H1 (cell line): Measurements from ENCODE around the gene FBXO7.

ENCODE experiments used
- BCL11A ChIP-seq, 2 experiments: IDR thresholded peaks; one replicate each; pipeline ENCODE4 v1.6.1; 2011; ENCODE audit warnings: low read depth in 2 of 2, low read length in 2 of 2, mild to moderate bottlenecking in 2 of 2
- CEBPB ChIP-seq: IDR thresholded peaks from 2 replicates; pipeline ENCODE4 v1.6.1; 2012; ENCODE audit warnings: low read depth, low read length
- EZH2 ChIP-seq: fragments of 200-600 bp; sonication (generic); IDR thresholded peaks from 2 replicates; pipeline ENCODE4 v1.7.1; 2012; ENCODE audit warnings: low read depth, mild to moderate bottlenecking, moderate library complexity, low read length, inconsistent platforms; ENCODE audit not compliant: severe bottlenecking
- JUN ChIP-seq: IDR thresholded peaks from 2 replicates; pipeline ENCODE4 v1.6.1; 2011; ENCODE audit warnings: low read depth, mild to moderate bottlenecking, improper control_type of control experiment, low read length
- MAFK ChIP-seq: IDR thresholded peaks from 2 replicates; pipeline ENCODE4 v1.6.1; 2012; ENCODE audit warnings: low read depth, mild to moderate bottlenecking, improper control_type of control experiment, low read length
- PHF8 ChIP-seq: fragments of 200-600 bp; sonication (generic); conservative IDR thresholded peaks from 2 replicates; pipeline ENCODE4 v1.7.1; 2012; ENCODE audit warnings: low read depth, mild to moderate bottlenecking, inconsistent platforms, low read length, moderate library complexity
- POLR2A ChIP-seq, 2 experiments: IDR thresholded peaks; 1 replicate in 1 of 2; 2 replicates in 1 of 2; pipeline ENCODE4 v1.6.1; 2011; ENCODE audit warnings: low read depth in 2 of 2, low read length in 2 of 2, mild to moderate bottlenecking in 2 of 2; ENCODE audit errors: control extremely low read depth in 1 of 2
- POLR2AphosphoS5 ChIP-seq: IDR thresholded peaks from 2 replicates; pipeline ENCODE4 v1.6.1; 2011; ENCODE audit warnings: low read depth, low read length
- RAD21 ChIP-seq, 2 experiments: IDR thresholded peaks in 1 of 2; conservative IDR thresholded peaks in 1 of 2; 2 replicates each; pipeline ENCODE4 v1.6.1; 2011; ENCODE audit warnings: low read depth in 2 of 2, low read length in 2 of 2, improper control_type of control experiment in 1 of 2, inconsistent platforms in 1 of 2, mild to moderate bottlenecking in 1 of 2, moderate library complexity in 1 of 2
- RFX5 ChIP-seq: IDR thresholded peaks from 2 replicates; pipeline ENCODE4 v1.6.1; 2011; ENCODE audit warnings: low read depth, low read length, improper control_type of control experiment, borderline replicate concordance
- RXRA ChIP-seq: IDR thresholded peaks from 2 replicates; pipeline ENCODE4 v1.6.1; 2011; ENCODE audit warnings: low read depth, mild to moderate bottlenecking, low read length, moderate library complexity; ENCODE audit not compliant: insufficient read depth
- TF ChIP-seq, protein P1 (sequence below), 3 experiments: IDR thresholded peaks; 1 replicate in 2 of 3; 2 replicates in 1 of 3; pipeline versions ENCODE4 v1.5.1 to v1.6.1; 2011; ENCODE audit warnings: low read length in 3 of 3, mild to moderate bottlenecking in 3 of 3, inconsistent platforms in 2 of 3, low read depth in 1 of 3, moderate library complexity in 1 of 3; ENCODE audit not compliant: insufficient read depth in 1 of 3; ENCODE audit errors: control extremely low read depth in 1 of 3
- TF ChIP-seq, protein P2 (sequence below): IDR thresholded peaks from 2 replicates; pipeline ENCODE4 v1.6.1; 2011; ENCODE audit warnings: low read depth, mild to moderate bottlenecking, low read length; ENCODE audit not compliant: insufficient read depth
- TF ChIP-seq, protein P3 (sequence below): IDR thresholded peaks from 2 replicates; pipeline ENCODE4 v1.6.1; 2012; ENCODE audit warnings: inconsistent platforms

DNA sequence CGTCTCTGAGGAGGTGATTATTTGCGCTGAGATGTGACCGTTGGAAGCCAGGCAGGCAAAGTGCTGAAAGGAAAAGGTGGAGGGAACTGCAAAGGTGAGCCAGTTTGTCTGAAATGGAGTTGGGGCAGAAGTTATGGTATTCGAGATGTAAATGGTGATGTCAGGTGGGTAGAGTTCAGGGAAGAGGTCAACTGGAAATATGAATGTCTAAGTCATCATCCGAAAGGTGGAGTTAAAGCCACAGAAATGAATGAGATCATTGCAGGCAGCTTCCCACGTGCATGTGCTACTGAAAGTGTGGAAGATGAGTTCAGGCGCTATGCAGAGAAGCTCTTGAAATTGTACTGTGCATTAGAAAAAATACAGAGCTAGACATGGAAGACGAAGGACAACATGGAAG is 8.1 kb upstream of the FBXO7 start:
- TF ChIP-seq, protein P1, sequence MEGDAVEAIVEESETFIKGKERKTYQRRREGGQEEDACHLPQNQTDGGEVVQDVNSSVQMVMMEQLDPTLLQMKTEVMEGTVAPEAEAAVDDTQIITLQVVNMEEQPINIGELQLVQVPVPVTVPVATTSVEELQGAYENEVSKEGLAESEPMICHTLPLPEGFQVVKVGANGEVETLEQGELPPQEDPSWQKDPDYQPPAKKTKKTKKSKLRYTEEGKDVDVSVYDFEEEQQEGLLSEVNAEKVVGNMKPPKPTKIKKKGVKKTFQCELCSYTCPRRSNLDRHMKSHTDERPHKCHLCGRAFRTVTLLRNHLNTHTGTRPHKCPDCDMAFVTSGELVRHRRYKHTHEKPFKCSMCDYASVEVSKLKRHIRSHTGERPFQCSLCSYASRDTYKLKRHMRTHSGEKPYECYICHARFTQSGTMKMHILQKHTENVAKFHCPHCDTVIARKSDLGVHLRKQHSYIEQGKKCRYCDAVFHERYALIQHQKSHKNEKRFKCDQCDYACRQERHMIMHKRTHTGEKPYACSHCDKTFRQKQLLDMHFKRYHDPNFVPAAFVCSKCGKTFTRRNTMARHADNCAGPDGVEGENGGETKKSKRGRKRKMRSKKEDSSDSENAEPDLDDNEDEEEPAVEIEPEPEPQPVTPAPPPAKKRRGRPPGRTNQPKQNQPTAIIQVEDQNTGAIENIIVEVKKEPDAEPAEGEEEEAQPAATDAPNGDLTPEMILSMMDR (IDR thresholded peaks at IDR 0.05; ENCODE audit: control extremely low read depth in 1 of 3, insufficient read depth in 1 of 3, low read depth in 1 of 3, low read length in 3 of 3), result no peak
- TF ChIP-seq CEBPB (no peak), JUN (no peak), RFX5 (no peak), EZH2 (no peak), POLR2A (IDR thresholded peaks at IDR 0.05; ENCODE audit: control extremely low read depth in 1 of 2, low read depth in 2 of 2, low read length in 2 of 2) (no peak), RAD21 (IDR thresholded peaks at IDR 0.05 in 1 of 2, conservative IDR thresholded peaks at IDR 0.05 in 1 of 2; ENCODE audit: low read depth in 2 of 2, low read length in 2 of 2) (no peak), PHF8 (no peak), BCL11A (IDR thresholded peaks at IDR 0.05; ENCODE audit: low read depth in 2 of 2, low read length in 2 of 2) (no peak), RXRA (no peak), MAFK (no peak), POLR2AphosphoS5 (no peak)
- TF ChIP-seq, protein P2, sequence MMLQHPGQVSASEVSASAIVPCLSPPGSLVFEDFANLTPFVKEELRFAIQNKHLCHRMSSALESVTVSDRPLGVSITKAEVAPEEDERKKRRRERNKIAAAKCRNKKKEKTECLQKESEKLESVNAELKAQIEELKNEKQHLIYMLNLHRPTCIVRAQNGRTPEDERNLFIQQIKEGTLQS, result no peak
- TF ChIP-seq, protein P3, sequence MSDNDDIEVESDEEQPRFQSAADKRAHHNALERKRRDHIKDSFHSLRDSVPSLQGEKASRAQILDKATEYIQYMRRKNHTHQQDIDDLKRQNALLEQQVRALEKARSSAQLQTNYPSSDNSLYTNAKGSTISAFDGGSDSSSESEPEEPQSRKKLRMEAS, result no peak
